ENCODE data around the gene OSGEP.

Gene OSGEP

DNA sequence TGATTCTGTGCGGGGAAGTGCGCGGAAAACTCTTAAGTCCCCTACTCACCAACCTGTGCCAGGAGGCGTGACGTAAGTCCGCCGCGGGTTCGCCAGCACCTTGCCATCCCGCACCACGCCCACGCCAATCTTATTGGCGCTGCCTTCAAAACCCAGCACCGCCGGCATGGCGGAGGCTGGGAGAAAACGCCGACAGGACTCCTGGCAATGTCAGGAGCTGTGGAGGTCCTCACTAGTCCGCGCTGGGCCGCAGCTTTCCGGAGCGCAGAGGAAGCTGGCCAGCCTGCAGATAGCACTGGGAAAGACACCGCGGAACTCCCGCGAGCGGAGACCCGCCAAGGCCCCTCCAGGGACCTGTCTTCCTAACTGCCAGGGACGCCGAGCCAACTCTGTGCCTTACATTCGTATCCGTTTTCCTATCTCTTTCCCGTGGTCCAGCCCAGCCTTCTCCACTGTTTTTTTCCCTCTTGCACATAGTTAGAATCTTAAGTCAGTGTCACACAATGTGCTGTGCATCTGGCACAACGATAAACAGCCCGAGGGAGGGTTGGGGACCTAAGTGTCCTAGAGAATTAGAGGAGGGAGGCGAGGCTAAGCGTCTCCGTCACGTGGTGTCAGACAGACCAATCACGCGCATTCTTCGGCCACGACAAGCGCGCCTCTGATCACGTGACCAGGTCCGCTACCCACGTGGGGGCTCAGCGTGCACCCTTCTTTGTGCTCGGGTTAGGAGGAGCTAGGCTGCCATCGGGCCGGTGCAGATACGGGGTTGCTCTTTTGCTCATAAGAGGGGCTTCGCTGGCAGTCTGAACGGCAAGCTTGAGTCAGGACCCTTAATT, at the start of gene OSGEP, which contains the start of gene APEX1:
TSS of gene OSGEP (minus strand) at position 297 of the 839 bp plus-strand sequence. CDS start at position 168, 129 bp downstream.
TSS of gene APEX1 (plus strand) at position 711 of the 839 bp plus-strand sequence. CDS start 420 bp downstream, outside the sequence.
- peak; percentile 98 for DNase-seq
- H3K27ac ChIP-seq = peak within 1 kb of the TSS; percentile 98
- H3K27me3 ChIP-seq (ENCODE audit: insufficient read depth, low read depth, severe bottlenecking) = no peaks in the 10 kb centered on the region
- peak within 1 kb of the TSS; percentile 89 for H3K4me3 ChIP-seq (ENCODE audit: low read depth, low read length)
- no peaks in the 10 kb centered on the region for H3K9me3 ChIP-seq (ENCODE audit: severe bottlenecking)
- TF ChIP-seq, protein P1, sequence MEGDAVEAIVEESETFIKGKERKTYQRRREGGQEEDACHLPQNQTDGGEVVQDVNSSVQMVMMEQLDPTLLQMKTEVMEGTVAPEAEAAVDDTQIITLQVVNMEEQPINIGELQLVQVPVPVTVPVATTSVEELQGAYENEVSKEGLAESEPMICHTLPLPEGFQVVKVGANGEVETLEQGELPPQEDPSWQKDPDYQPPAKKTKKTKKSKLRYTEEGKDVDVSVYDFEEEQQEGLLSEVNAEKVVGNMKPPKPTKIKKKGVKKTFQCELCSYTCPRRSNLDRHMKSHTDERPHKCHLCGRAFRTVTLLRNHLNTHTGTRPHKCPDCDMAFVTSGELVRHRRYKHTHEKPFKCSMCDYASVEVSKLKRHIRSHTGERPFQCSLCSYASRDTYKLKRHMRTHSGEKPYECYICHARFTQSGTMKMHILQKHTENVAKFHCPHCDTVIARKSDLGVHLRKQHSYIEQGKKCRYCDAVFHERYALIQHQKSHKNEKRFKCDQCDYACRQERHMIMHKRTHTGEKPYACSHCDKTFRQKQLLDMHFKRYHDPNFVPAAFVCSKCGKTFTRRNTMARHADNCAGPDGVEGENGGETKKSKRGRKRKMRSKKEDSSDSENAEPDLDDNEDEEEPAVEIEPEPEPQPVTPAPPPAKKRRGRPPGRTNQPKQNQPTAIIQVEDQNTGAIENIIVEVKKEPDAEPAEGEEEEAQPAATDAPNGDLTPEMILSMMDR (IDR thresholded peaks at IDR 0.05; ENCODE audit: low read depth, low read length) = no peak
- peaks cover 81% of the 10 kb centered on the region for H3K36me3 ChIP-seq

DNA sequence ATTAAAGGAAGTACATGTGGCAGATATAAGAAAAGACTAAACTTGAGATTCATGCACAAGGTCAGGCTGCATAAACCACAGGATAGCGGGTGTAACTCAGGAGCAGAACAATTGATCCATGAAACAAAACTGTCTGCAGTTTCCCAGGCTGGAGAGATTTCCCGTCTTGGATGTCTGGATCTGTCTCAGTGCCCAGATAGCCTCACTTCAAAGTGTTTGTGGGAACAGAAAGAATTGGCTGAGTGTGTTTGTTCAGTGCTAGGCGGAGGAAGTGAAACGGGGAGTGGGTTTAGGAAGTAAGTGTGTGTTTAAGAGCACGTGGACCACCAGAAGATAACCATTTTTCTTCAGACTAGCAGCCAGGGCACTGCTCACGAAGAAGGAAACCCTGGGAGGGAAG, 49.3 kb upstream of the OSGEP start:
- DNase-seq = no peak
- TF ChIP-seq, protein P1 (IDR thresholded peaks at IDR 0.05; ENCODE audit: low read depth, low read length) = no peak
- Histone ChIP-seq H3K36me3 (no peaks in the 10 kb centered on the region), H3K27ac (no peak overlapping the region), H3K27me3 (ENCODE audit: insufficient read depth, low read depth, severe bottlenecking) (no peaks in the 10 kb centered on the region), H3K9me3 (ENCODE audit: severe bottlenecking) (no peaks in the 10 kb centered on the region), H3K4me3 (ENCODE audit: low read depth, low read length) (no peak overlapping the region)

DNA sequence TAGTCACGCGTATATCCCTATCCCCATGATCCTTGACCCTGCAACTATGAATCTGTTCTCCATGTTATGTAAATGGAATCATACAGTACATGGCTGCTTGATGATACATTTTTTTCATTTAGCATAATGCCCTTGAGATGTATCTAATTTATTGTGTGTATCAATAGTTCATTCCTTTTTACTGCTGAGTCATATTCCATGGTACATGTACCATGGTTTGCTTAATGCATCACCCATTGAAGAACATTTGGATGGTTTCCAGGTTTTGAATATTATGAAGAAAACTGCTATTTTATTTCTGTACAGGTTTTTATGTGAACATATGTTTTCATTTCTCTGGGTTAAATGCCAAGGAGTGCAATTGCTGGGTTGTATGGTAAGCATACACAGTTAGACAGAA, 46.7 kb upstream of the OSGEP start:
- Histone ChIP-seq H3K9me3 (ENCODE audit: severe bottlenecking) (no peaks in the 10 kb centered on the region), H3K36me3 (no peaks in the 10 kb centered on the region), H3K4me3 (ENCODE audit: low read depth, low read length) (no peak overlapping the region), H3K27me3 (ENCODE audit: insufficient read depth, low read depth, severe bottlenecking) (no peaks in the 10 kb centered on the region), H3K27ac (no peak overlapping the region)
- no peak for DNase-seq
- TF ChIP-seq, protein P1 (IDR thresholded peaks at IDR 0.05; ENCODE audit: low read depth, low read length) = no peak

DNA sequence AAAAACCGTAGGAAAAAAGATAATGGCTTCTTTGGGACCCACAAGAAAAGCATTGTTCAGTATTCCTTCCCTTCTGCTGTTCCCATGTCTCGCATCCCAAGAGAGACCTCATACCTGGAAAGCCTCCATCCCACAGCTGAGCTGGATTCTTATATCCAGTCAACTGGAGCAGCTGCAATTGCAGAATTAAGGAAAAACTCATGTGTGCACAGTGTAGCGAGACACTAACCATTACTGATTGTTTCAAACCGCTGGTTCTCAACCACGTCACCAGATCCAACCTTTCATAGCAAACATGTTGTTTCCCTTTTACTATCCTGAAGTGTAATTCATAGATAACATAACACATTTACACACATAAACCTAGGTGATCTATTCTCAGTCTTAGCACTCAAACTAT, 45.3 kb upstream of the OSGEP start:
- no peaks in the 10 kb centered on the region for H3K9me3 ChIP-seq (ENCODE audit: severe bottlenecking)
- no peak overlapping the region for H3K4me3 ChIP-seq (ENCODE audit: low read depth, low read length)
- no peak for DNase-seq
- TF ChIP-seq, protein P1 (IDR thresholded peaks at IDR 0.05; ENCODE audit: low read depth, low read length) = no peak
- no peaks in the 10 kb centered on the region for H3K36me3 ChIP-seq
- no peaks in the 10 kb centered on the region for H3K27me3 ChIP-seq (ENCODE audit: insufficient read depth, low read depth, severe bottlenecking)
- H3K27ac ChIP-seq = no peak overlapping the region

DNA sequence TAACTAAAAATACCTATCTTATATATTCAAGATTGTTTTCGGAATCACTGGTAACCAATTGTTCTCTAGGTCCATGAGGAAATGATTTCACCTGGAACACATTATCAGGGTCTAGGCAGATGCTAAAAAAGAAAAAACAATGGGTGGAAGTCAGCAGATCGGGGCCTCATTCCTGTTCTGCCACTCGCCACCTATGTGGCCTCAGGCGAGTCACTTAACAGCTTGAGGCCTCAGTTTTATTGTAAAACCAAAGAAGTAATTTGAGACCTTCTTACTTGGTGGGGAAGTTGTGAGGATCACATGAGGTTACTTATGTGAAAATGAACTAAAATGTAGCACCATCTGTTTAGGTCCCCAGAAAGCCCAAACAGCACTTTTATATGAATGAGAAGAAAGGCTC, 44.5 kb upstream of the OSGEP start:
- no peak overlapping the region for H3K27ac ChIP-seq
- TF ChIP-seq, protein P1 (IDR thresholded peaks at IDR 0.05; ENCODE audit: low read depth, low read length) = no peak
- H3K4me3 ChIP-seq (ENCODE audit: low read depth, low read length) = no peak overlapping the region
- no peaks in the 10 kb centered on the region for H3K9me3 ChIP-seq (ENCODE audit: severe bottlenecking)
- no peak for DNase-seq
- no peaks in the 10 kb centered on the region for H3K36me3 ChIP-seq
- H3K27me3 ChIP-seq (ENCODE audit: insufficient read depth, low read depth, severe bottlenecking) = no peaks in the 10 kb centered on the region
